GM19043 (cell line): ENCODE measurements around the gene PWP2.
"Not testable (repeated sequence)": the region's sequence is repeated elsewhere in the genome, so short reads cannot be mapped to it uniquely, and the experiment has no call there.

Experiments used
- ATAC-seq: cut with Tn5 transposase; IDR thresholded peaks from one replicate; pipeline ENCODE4 v1.9.1; 2021; ENCODE audit warnings: low read depth; ENCODE audit not compliant: unreplicated experiment

Gene PWP2

GRCh38 chr21:44159349-44160297, 52.4 kb downstream of the PWP2 start:
- not testable (repeated sequence) for ATAC-seq

- ATAC-seq: not testable (repeated sequence)
Measured at GRCh38 chr21:44160298-44160672, 53.1 kb downstream of the PWP2 start.

- not testable (repeated sequence) for ATAC-seq
Measured at GRCh38 chr21:44160821-44161220, 53.6 kb downstream of the PWP2 start.

GRCh38 chr21:44163167-44163653, 56.0 kb downstream of the PWP2 start:
- not testable (repeated sequence) for ATAC-seq

GRCh38 chr21:44165933-44166332, 58.7 kb downstream of the PWP2 start:
- ATAC-seq: not testable (repeated sequence)

GRCh38 chr21:44167527-44167926, 60.3 kb downstream of the PWP2 start:
- ATAC-seq: not testable (repeated sequence)

GRCh38 chr21:44170326-44170725, 63.1 kb downstream of the PWP2 start:
- ATAC-seq: not testable (repeated sequence)

GRCh38 chr21:44170863-44171262, 63.7 kb downstream of the PWP2 start:
- ATAC-seq: not testable (repeated sequence)

GRCh38 chr21:44171962-44172572, 64.9 kb downstream of the PWP2 start:
- not testable (repeated sequence) for ATAC-seq

GRCh38 chr21:44172741-44173140, 65.5 kb downstream of the PWP2 start:
- not testable (repeated sequence) for ATAC-seq

- ATAC-seq: not testable (repeated sequence)
Measured at GRCh38 chr21:44175189-44175588, 68.0 kb downstream of the PWP2 start.

- ATAC-seq: not testable (repeated sequence)
Measured at GRCh38 chr21:44176127-44176526, 68.9 kb downstream of the PWP2 start.
